ENCODE data around the gene PLA2G4B. TPM values are rescaled to one million over a fixed set of nuclear protein-coding genes. Genes with fewer than 3 reads are reported as not detected.

Gene PLA2G4B
- total RNA-seq, 2 experiments from 2014 or later = 21.5 to 26.0 TPM

GRCh38 chr15:41801185-41801584 is 37.5 kb upstream of the PLA2G4B start:
- Mint-ChIP-seq H3K4me3 (no peak overlapping the region), H3K27me3 (no peaks in the 10 kb centered on the region), H3K4me1 (peaks cover 18% of the 10 kb centered on the region), H3K27ac (no peak overlapping the region), H3K9me3 (no peaks in the 10 kb centered on the region), H3K36me3 (peaks cover 5% of the 10 kb centered on the region)
- no peak for DNase-seq
- POLR2A ChIA-PET = no interaction called here
- no peak for ATAC-seq (ENCODE audit: low read depth)

GRCh38 chr15:41801850-41802455 is 36.7 kb upstream of the PLA2G4B start:
- POLR2A ChIA-PET = interaction anchor here (0.6 to 1.0 kb wide), 2 partner anchors 8 to 11 kb away, joined by 3 read pairs; no protein-coding TSS in a partner anchor
- Mint-ChIP-seq H3K36me3 (peaks cover 5% of the 10 kb centered on the region), H3K27me3 (no peaks in the 10 kb centered on the region), H3K9me3 (no peaks in the 10 kb centered on the region), H3K4me1 (peaks cover 14% of the 10 kb centered on the region), H3K4me3 (no peak overlapping the region), H3K27ac (no peak overlapping the region)
- DNase-seq = no peak
- ATAC-seq (ENCODE audit: low read depth) = no peak

DNA sequence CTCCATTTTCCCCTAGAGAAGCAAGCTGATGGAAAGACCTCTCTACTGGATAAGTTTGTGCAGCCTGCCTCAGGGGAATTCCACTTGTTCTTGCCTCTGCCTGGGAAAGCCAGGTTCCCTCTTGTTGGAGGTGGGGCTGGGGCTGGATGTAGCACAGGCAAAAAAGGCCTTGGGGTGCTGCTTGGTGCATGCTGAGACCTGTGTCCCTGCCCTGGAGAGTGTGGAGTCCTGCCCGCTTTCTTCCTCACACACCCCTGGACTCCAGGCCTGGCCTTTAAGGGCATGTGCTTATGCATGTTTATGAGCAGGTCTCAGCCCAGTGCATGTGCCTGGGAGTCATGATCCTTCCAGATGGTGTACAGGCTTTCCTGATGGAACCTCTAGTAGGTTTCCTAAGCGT is 34.3 kb upstream of the PLA2G4B start:
- POLR2A ChIA-PET = interaction anchor here (4.5 kb wide), 1 partner anchor 30 kb away, joined by 20 read pairs; the partner anchor contains the start of gene MAPKBP1
- Mint-ChIP-seq H3K27ac (no peak overlapping the region), H3K9me3 (no peaks in the 10 kb centered on the region), H3K27me3 (no peaks in the 10 kb centered on the region), H3K4me3 (no peak overlapping the region), H3K4me1 (peaks cover 10% of the 10 kb centered on the region), H3K36me3 (peaks cover 5% of the 10 kb centered on the region)
- no peak for ATAC-seq (ENCODE audit: low read depth)
- DNase-seq = no peak

GRCh38 chr15:41804916-41805666 is 33.6 kb upstream of the PLA2G4B start:
- peak overlapping the region; percentile 12 for H3K4me3 Mint-ChIP-seq
- POLR2A ChIA-PET = interaction anchor here (0.6 to 4.5 kb wide), 2 partner anchors 28 to 31 kb away, joined by 3 to 20 read pairs; partner anchors contain the start of gene MAPKBP1

GRCh38 chr15:41805711-41806110 is 32.9 kb upstream of the PLA2G4B start:
- H3K27ac Mint-ChIP-seq = peak overlapping the region; percentile 58
- peaks cover 19% of the 10 kb centered on the region for H3K4me1 Mint-ChIP-seq
- ATAC-seq (ENCODE audit: low read depth) (no peak), DNase-seq (no peak)
- H3K4me3 Mint-ChIP-seq = no peak overlapping the region
- H3K27me3 Mint-ChIP-seq = no peaks in the 10 kb centered on the region
- no peaks in the 10 kb centered on the region for H3K9me3 Mint-ChIP-seq
- H3K36me3 Mint-ChIP-seq = peaks cover 5% of the 10 kb centered on the region
- POLR2A ChIA-PET = interaction anchor here (4.5 kb wide), 1 partner anchor 32 kb away, joined by 20 read pairs; the partner anchor contains the start of gene MAPKBP1

More at GRCh38 chr15:41804916-41805666, 33.6 kb upstream of the PLA2G4B start:
- Mint-ChIP-seq H3K27ac (peak overlapping the region; percentile 67), H3K9me3 (no peaks in the 10 kb centered on the region), H3K36me3 (peaks cover 5% of the 10 kb centered on the region), H3K27me3 (no peaks in the 10 kb centered on the region), H3K4me1 (peaks cover 14% of the 10 kb centered on the region)
- ATAC-seq (ENCODE audit: low read depth) (peak; percentile 60), DNase-seq (no peak)

- Mint-ChIP-seq H3K4me3 (no peak overlapping the region), H3K36me3 (no peaks in the 10 kb centered on the region), H3K4me1 (peaks cover 27% of the 10 kb centered on the region), H3K27me3 (no peaks in the 10 kb centered on the region), H3K9me3 (no peaks in the 10 kb centered on the region), H3K27ac (no peak overlapping the region)
- no peak for DNase-seq
- ATAC-seq (ENCODE audit: low read depth) = no peak
- POLR2A ChIA-PET = interaction anchor here (0.6 to 4.5 kb wide), 2 partner anchors 32 to 477 kb away, joined by 3 to 20 read pairs; partner anchors contain the start of gene MAPKBP1
Observed at GRCh38 chr15:41806291-41807181, 32.1 kb upstream of the PLA2G4B start.

DNA sequence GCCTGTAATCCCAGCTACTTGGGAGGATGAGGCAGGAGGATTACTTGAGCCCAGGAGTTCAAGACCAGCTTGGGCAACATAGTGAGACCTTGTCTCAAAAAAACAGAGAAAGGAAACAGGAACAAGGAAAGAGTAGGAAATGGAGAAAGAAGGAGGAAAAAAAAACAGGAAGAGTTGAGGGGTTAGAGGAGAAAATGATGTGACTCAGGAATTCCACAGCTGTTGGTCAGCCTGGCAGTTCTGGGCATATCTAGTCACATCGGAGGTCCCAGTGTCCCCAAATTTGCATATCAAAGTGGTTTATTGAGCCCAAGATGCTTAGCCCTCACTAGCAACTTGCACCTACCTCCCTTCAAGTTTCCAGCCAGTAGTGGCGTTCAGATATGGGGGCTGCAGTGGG is 29.5 kb upstream of the PLA2G4B start:
- Mint-ChIP-seq H3K36me3 (peaks cover 2% of the 10 kb centered on the region), H3K27me3 (no peaks in the 10 kb centered on the region), H3K4me1 (peaks cover 31% of the 10 kb centered on the region), H3K27ac (no peak overlapping the region), H3K9me3 (no peaks in the 10 kb centered on the region), H3K4me3 (no peak overlapping the region)
- ATAC-seq (ENCODE audit: low read depth) = no peak
- no peak for DNase-seq
- POLR2A ChIA-PET = interaction anchor here (0.7 to 4.5 kb wide), 2 partner anchors 35 to 430 kb away, joined by 4 to 54 read pairs; partner anchors contain the start of gene MAPKBP1

DNA sequence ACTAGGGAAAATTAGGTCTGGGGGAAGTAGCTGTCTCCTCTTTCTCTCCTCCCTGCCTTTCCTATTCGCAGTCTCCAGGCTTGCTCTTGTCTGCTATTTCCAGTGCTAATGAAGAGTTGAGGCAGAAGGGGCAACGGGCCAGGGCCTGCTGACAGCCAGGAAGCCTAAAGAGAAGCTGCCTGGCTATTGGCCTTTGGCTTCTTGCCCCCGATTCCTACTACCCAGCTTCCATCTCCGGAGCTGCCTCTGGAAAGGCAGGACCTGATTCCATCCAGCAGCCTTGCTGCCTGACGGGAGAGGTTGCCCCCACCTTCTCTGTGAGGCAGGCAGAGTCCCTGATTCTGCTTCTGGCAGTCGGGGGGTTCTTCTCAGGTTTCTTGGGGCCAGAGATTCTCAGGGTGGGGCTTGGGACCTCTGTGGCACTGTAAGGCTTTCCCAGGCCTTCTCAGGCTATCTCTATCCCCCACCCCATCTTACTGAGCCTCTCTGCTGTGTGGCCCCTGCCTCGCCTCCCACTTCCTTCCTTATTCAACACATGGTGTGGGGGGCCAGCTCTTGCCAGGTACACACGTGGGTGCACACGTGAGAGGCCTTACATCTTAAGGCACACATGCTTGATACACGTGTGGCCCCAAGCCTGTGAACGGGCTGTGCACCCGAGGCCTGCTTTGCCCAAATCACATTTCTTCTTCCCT is 29.0 kb upstream of the PLA2G4B start:
- H3K27me3 Mint-ChIP-seq = no peaks in the 10 kb centered on the region
- ATAC-seq (ENCODE audit: low read depth) (no peak), DNase-seq (no peak)
- no peaks in the 10 kb centered on the region for H3K9me3 Mint-ChIP-seq
- POLR2A ChIA-PET = interaction anchor here (0.8 to 4.5 kb wide), 3 partner anchors 7 to 36 kb away, joined by 3 to 54 read pairs (median 4); partner anchors contain the start of gene MAPKBP1
- H3K4me3 Mint-ChIP-seq = no peak overlapping the region
- H3K27ac Mint-ChIP-seq = peak overlapping the region; percentile 43
- H3K4me1 Mint-ChIP-seq = peaks cover 30% of the 10 kb centered on the region
- H3K36me3 Mint-ChIP-seq = peaks cover 2% of the 10 kb centered on the region

GRCh38 chr15:41810651-41811431 is 27.8 kb upstream of the PLA2G4B start:
- H3K27ac Mint-ChIP-seq = peak overlapping the region; percentile 43
- H3K4me1 Mint-ChIP-seq = peaks cover 25% of the 10 kb centered on the region

DNA sequence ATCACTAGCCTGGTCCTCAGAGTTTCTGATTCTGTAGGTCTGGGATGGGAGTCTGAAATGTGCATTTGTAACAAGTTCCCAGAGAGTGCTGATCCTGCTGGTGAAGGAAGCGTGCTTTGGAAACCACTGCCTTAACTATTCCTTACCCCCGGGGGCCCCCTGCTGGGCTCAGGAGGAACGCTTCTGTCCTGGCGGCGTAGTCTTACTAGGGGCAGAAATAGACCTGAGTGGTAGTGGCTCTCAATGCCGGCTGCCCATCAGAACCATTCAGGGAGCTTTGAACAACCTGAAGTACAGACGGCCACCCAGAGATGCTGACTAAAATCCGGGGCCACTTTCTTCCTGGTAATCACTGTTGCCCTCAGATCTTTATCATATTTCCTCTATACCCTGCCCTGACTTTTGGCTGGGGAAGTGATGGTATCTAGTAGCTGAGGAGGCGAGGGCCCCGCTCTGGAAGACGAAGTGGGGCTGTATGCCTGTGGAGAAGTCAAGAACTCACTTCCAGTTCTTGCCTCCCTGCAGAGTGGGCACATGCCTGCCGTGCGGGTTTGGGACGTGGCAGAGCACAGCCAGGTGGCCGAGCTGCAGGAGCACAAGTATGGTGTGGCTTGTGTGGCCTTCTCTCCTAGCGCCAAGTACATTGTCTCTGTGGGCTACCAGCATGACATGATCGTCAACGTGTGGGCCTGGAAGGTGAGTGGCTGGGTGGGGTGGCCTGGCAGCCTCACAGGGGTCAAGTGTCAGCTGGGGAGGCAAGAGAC is 27.0 kb upstream of the PLA2G4B start:
- Mint-ChIP-seq H3K4me3 (peak overlapping the region; percentile 17), H3K4me1 (peaks cover 25% of the 10 kb centered on the region), H3K9me3 (no peaks in the 10 kb centered on the region), H3K27me3 (no peaks in the 10 kb centered on the region), H3K36me3 (peaks cover 6% of the 10 kb centered on the region), H3K27ac (peak overlapping the region; percentile 37)
- POLR2A ChIA-PET = interaction anchor here (1.0 to 4.5 kb wide), 7 partner anchors 31 to 346 kb away, joined by 3 to 54 read pairs (median 4); partner anchors contain the start of gene MAPKBP1
- DNase-seq = peak; percentile 80
- peak; percentile 81 for ATAC-seq (ENCODE audit: low read depth)

More at GRCh38 chr15:41810651-41811431, 27.8 kb upstream of the PLA2G4B start:
- Mint-ChIP-seq H3K36me3 (peaks cover 2% of the 10 kb centered on the region), H3K4me3 (peak overlapping the region; percentile 17), H3K27me3 (no peaks in the 10 kb centered on the region), H3K9me3 (no peaks in the 10 kb centered on the region)
- peak; percentile 31 for ATAC-seq (ENCODE audit: low read depth)
- POLR2A ChIA-PET = interaction anchor here (0.6 to 4.5 kb wide), 9 partner anchors 8 to 345 kb away, joined by 3 to 54 read pairs (median 4); partner anchors contain the start of gene MAPKBP1
- DNase-seq = no peak

DNA sequence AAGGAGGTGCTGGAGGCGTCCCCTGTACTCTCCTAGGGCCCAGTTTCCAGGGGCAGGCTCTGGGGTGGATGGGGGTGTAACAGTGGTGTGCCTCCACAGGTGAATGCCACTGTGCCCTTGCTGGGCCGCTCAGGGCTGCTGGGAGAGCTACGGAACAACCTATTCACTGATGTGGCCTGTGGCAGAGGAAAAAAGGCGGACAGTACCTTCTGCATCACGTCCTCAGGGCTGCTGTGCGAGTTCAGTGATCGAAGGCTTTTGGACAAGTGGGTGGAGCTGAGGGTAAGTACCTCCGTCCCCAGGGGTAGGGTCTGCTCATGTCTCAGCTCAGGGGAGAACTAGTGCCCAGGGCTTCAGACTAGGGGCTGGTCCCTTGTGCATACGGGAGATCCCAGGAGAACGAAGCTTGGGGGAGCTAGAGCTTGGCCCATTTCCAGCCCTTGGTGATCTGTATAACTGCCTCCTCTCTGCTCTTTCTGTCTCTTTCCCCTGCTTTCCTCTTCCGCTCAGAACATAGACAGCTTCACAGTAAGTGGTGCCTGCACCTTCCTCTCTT is 25.7 kb upstream of the PLA2G4B start:
- POLR2A ChIA-PET = interaction anchor here (4.5 kb wide), 1 partner anchor 39 kb away, joined by 54 read pairs; the partner anchor contains the start of gene MAPKBP1
- Mint-ChIP-seq H3K27me3 (no peaks in the 10 kb centered on the region), H3K4me1 (peaks cover 25% of the 10 kb centered on the region), H3K9me3 (no peaks in the 10 kb centered on the region), H3K36me3 (peaks cover 11% of the 10 kb centered on the region), H3K27ac (peak overlapping the region; percentile 19), H3K4me3 (no peak overlapping the region)
- no peak for DNase-seq
- no peak for ATAC-seq (ENCODE audit: low read depth)
